HuH-7 (cell line): Measurements from ENCODE around the gene RIIAD1.
"Not testable (repeated sequence)": the region's sequence is repeated elsewhere in the genome, so short reads cannot be mapped to it uniquely, and the experiment has no call there.

Experiments used
- DNase-seq: peaks from one replicate; pipeline ENCODE4 v3.0.0; 2011; ENCODE audit warnings: low spot score

Gene RIIAD1

DNA sequence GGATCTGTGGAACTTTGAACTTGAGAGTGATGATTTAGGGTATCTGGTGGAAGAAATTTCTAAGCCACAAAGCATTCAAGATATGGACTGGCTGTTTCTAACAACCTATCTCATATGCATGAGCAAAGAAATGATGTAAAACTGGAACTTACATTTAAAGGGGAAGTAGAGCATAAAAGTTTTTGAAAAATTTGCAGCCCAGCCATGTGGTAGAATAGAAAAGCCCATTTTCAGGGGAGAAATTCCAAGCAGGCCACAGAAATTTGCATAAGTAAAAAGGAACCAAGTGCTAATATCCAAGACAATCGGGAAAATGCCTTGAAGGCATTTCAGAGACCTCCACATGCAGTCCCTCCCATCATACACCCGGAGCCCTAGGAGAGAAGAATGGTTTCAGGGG lies 15.7 kb downstream of the RIIAD1 start:
- no peak for DNase-seq

DNA sequence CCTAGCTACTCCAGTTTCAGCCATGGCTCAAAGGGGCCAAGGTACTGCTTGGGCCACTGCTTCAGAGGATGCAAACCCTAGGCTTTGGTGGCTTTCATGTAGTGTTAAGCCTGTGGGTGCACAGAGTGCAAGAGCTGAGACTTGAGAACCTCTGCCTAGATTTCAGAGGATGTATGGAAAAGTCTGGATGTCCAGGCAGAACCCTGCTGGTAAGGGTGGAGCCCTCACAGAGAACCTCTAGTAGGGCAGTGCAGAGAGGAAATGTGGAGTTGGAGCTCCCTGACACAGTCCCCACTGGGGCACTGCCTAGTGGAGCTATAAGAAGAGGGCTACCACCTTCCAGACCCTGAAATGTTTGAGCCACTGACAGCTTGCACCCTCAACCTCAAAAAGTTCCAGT lies 16.2 kb downstream of the RIIAD1 start:
- DNase-seq, result no peak

DNA sequence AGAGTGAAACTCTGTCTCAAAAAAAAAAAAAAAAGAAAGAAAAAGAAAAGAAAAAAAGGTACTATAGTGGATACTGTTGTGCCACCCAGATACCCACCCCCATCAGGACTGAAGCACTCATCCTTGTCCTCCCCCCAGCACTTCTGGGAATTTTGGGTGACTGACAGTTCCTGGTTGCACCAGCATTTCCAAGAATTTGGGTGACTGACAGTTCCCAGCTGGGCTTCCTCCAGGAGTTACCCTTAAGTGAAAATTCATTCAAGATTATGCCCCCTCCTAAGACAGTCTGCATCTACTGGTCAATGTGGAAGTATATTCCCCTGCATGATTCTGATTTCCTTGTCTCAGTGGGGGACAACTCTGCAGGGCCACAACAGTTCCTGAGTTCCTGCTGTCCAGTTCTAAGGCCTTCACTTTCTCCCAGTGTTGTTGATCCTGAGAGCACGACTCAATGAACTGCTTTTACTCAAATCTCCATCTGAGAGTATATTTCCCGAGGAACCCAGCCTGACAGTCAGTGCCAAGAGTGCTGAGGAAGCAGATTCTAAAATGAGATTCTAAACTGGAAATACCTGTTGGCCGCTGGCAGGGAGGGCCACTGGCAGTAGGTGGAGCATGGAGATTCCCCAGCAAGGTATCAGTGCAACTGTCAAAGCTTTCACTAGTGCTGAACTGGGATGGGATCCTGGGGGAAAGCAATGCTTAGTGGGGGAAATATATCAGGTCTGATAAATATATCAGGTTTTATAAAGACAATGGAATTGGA lies 18.5 kb downstream of the RIIAD1 start:
- DNase-seq, result no peak

DNA sequence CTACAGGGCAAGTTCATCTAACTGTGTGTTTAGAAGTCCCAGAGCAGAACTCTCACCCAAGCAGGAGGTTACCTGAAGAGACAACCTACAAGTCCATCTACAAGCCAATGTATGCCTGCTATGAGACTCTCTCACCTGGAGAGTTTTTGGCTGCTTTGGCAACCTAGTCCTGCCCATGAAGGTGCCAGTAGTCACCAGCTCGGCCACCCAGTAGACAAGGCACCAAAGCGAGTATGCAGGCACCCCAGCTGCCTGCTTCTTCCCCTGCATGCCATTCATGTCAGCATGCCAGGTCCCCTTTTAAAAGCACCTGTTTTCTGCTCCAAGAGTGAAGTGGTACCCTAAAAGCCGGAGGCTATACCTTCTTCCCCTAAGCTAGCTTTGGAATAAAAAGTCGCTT lies 20.2 kb downstream of the RIIAD1 start:
- no peak for DNase-seq

DNA sequence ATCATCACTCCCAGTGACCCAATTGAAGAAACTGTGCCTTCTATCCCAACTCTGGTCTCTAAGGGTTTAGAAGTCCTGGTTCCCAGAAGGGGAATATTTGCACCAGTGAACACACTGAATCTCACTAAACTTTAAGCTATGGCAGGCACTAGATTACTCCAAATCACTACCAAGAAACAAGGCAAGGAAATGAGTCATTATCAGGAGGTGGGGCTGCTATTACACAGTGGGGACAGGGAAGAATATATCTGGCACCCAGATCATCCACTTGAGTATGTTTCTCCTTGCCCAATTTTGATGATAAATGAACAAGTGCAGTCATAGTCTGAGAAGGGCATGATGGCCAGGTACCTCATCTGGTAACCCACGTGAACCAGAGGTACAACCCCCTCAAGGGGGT lies 35.0 kb downstream of the RIIAD1 start:
- DNase-seq, result no peak

DNA sequence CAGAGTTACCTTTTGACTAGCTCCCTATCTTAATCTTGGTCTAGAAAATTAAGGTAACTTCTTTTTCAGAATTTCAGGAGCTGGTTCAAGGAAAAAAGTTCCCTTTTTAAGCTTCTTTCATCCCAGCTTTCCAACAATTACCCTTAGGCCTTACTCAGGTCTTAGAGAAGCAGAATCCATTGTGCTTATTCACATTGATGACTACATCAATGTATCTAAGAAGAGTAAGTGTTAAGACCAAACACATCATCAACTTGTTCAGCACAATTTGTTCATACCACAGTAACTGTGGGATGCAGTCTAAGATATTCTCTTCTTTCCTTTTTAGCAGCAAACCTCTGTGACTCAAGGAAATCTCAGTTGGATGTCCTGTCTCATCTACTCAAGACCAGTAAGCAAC lies 37.9 kb downstream of the RIIAD1 start:
- DNase-seq, result no peak

DNA sequence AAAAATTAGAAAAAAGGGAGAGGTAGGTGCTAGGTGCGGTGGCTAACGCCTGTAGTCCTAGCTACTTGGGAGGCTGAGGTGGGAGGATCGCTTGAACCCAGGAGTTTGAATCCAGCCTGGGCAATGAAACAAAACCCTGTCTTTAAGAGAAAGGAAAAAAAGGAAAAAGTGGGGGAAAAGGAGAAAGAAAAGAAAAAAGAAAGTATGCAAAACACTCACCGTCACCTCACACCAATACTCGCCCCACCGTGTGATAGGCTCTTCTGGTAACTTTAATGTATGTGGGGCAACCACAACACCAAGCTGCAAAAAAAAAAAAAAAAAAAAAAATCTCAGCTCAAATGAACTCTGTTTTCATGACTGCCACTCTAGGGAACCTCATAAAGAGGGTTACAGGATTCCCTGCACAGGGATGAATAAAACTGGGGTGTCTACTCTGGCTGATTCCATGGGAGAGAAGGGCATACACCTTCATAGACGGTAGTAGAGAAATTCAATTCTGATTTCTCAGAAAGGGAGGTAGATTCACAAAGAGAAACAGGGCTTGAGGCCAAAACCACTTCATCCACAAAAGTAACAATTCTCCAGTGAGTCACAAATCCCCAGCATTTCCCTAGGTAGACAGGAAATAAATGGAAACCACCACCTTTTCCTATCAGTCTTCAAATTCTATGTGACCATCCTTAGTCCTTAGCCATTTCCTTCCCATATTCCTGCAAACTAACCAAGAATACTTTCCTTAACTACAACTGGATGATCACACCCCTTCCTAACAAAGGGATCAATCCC lies 39.5 kb downstream of the RIIAD1 start:
- DNase-seq, result no peak

DNA sequence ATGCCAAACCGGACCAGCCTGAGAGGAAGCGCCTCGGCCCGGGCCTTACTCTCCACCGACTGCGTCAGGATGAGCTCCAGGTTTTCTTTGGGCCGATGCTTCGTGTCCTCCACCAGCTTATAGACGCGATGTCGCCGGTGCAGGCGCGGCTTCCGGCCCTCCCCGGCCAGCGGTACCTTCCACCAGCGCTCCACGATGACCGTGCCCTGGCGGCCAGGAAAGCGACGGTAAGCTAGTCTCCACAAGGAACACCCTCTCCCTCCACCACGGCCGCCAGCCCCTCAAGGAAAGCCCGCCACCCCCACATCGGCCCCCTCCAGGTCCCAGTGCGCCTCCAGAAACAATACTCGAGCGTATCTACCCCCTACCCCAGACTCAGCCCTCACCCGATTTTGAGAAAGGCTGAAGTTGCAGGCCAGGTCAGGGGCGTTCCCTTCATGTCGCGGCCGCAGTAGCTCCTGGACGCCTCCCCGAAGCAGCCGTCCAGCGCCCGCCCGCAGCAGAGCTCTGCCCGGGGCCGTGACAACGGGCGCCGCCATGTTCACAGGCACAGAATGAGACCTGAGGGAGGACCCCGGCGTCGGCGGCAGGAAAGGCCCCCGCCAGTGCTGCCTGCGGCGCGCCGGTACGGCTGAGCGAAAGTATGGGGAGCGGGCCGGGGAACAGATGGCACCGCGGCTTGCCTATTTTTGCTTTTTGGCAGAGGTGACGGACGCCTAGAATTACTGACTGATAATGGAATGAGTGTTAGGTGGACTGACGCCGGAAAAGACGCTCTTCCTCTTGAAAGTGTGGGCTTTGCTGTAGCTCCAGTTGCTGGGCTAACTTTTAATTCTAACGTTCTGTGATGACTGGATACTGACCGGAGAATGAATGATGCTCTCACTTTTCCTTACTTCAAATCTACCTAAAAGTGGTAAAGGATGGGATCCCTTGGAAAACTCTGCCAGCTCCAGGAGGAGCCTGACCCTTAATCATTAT lies 41.9 kb downstream of the RIIAD1 start, which contains the start of gene MRPL9:
MRPL9 (minus strand) TSS at position 556 of the 981 bp plus-strand sequence; CDS start at position 539, 17 bp downstream.
- peak; percentile 79 for DNase-seq

DNA sequence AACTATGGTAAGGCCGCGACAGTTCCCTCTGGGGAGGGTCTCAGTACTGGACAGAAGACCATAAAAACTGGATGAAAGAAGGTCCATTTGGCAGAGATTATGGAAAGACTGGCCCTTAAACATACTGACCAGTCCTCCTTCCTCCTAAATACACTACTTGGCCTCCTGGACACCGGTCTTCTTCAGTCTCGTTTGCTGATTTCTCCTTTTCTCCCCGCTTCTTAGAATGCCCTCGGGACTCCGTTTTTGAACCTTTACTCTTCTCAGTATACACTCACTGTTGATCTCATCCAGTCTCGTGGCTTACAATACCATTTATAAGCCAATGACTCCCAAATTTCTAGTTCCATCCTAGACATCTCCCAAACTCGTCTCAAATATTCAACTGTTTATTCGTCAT lies 42.7 kb downstream of the RIIAD1 start:
- peak; percentile 20 for DNase-seq

DNA sequence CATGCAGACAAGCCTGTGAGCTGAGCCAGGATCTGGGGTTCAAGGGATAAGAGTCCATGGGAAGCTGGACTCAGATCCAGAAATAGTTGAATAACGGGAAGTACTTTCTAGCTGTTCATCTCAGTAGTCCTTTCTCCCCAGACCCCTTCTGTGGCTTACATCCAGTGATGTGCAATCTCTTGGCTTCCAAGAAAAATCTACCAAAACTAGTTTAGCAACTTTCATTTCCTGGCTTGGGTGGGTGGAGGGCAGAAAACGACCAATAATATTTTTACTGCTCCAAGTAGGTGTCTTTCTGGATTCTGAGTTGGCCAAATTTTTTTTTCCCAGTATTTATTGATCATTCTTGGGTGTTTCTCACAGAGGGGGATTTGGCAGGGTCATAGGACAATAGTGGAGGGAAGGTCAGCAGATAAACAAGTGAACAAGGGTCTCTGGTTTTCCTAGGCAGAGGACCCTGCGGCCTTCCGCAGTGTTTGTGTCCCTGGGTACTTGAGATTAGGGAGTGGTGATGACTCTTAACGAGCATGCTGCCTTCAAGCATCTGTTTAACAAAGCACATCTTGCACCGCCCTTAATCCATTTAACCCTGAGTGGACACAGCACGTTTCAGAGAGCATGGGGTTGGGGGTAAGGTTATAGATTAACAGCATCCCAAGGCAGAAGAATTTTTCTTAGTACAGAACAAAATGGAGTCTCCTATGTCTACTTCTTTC lies 47.2 kb downstream of the RIIAD1 start:
- DNase-seq, result not testable (repeated sequence)

DNA sequence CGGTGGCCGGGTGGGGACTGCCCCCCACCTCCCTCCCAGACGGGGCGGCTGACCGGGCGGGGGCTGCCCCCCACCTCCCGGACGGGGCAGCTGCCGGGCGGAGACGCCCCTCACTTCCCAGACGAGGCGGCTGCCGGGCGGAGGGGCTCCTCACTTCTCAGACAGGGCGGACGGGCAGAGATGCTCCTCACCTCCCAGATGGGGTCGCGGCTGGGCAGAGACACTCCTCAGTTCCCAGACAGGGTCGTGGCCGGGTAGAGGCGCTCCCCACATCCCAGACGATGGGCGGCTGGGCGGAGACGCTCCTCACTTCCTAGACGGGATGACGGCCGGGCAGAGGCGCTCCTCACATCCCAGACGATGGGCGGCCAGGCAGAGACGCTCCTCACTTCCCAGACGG lies 47.9 kb downstream of the RIIAD1 start:
- not testable (repeated sequence) for DNase-seq

DNA sequence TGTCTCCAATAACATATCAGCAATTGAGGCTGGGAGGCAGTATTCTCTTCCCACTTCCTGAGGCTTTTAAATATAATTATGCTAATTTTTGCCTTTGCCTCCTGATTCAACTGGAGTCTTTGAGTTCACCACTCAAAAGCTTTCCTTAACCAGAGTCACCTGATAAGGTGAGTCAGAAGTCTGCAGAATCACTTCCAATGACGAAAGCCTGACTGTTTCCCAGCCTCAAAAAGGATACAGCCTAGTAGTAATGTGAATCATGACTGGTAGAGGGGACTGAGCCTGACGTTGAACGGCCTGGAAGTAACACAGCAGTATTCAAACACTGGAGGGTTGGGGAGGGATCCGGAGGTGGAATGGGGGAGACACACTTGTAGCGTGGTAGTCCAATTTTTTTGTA lies 52.4 kb downstream of the RIIAD1 start:
- DNase-seq, result no peak

DNA sequence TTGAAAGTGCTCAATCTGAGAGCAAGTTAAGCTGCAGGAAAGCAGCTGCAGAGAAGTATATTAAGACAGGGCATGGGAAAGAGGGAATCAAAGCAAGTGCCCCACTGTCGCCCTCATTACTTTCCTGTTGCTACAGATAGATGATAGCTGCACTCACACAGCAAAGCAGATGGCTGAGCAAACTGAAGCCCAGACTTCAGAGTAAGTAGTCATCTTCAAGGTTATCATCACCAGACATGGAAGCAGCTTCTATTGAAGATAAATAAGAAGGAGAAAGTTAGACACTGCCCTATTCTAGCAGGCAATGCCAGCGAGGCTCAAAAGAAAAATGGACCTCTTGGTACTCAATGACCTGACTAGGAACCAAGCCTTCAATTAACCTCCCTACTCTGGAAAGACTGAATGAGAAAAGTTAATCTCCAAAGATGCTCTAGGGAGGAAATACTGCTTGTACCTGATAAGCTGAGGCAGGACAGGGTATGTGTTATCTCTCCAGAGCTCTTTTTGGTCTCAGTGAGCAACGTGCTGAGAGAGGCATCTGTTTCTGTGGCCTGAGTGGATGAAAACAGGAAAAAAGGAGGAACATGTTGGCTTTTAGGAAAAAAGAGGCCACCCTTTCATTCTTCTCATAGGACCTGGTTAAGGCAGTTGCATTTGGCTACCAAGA lies 53.1 kb downstream of the RIIAD1 start:
- no peak for DNase-seq

DNA sequence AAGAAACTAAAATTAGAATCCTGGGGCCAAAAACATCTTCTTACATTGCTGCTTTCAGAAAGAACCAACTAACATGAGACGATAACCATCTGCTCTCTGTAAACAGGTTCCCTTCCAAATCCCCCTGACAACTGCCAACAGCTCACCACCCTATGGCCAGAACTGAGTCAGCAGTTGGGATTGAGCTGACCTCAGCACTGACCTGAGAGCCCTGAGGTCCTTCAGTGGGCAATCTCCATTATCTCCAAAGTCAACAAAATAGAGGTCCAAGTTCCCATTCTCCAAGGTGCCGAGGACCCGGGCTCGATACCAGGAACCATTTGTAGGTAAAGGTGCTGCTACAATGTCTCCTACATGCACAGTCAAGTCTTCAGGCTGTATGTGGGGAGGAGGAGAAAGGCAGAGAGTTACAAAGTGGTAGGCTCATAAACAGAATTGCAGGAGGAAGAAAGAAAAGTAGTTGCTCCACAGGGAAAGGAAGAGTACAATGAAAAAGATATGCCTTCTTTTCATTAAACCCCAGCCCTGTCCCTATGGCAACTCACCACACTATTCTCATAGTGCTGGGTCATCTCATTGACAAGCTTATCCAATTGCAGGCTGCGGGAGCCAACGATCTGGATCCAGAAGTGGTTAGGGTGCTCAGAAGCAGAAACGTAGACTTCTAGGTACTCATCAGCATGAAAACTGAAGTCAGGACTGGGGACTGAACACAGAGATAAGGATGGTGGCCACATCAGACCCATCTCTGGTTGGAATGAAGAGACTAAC lies 54.8 kb downstream of the RIIAD1 start:
- DNase-seq, result no peak

DNA sequence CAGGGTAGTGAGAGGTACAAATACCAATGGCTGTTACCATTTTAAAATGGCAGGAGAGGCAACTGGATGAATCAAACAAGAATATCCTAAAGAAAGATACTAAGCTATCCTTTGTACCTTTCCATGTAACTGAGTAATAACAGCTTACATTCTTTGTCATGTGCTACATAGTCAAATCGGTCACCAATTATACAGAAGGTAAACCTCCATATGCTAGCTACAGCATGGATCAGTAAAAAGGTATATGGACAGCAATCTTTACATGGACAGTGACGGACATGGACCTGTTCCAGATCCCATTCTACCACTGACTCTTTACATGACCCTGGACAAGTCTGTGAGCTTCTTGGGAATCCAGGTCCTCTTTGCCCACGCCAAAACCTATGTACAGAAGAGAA lies 55.3 kb downstream of the RIIAD1 start:
- no peak for DNase-seq

DNA sequence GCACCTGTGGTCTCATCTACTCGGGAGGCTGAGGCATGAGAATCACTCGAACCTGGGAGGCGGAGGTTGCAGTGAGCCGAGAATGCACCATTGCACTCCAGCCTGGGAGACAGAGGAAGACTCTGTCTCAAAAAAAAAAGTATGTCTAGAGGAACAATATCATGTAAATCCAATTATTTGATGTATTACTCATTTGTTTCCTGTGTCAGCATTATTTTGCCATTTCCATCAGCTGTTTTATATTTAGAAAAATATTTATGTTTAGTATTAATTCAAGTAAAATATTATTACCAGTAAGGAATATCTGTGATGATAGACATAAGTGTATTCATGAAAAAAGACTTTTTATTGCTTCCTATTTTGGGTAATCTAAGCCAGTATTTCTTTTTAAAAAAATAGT lies 56.0 kb downstream of the RIIAD1 start:
- no peak for DNase-seq
